SK-N-SH (cell line): Measurements from ENCODE around the gene MPDZ. TPM values are rescaled to one million over a fixed set of nuclear protein-coding genes. Genes with fewer than 3 reads are reported as not detected.

ENCODE experiments used
- CTCF ChIA-PET: fragments of 300-600, 350-600 bp; formaldehyde crosslinking; extraction: SDS; loops from one replicate; lab custom pipeline; 2021; lab: Yijun Ruan, JAX
- POLR2A ChIA-PET: fragments of 350-600 bp; sonication (Branson Sonifier 250); formaldehyde crosslinking; extraction: SDS; loops from one replicate; lab custom pipeline; 2020; ENCODE audit warnings: antibody characterized with exemption, inconsistent platforms; lab: Yijun Ruan, JAX
- DNase-seq: peaks from one replicate; pipeline ENCODE4 v3.0.0; 2012
- H2AFZ ChIP-seq: fragments of 200-600 bp; sonication (generic); 2 replicates; pipeline ENCODE4 v1.8.1; 2016; ENCODE audit warnings: antibody characterized with exemption, mild to moderate bottlenecking, low read depth
- H3F3A ChIP-seq: fragments of 200-600 bp; sonication (generic); replicated peaks from 2 replicates; pipeline ENCODE3; 2016; ENCODE audit warnings: antibody characterized with exemption, mild to moderate bottlenecking; ENCODE audit not compliant: insufficient read depth
- H3K27ac ChIP-seq, 2 experiments: fragments of 200-500 bp in 1 of 2; fragments of 200-600 bp in 1 of 2; sonication (Bioruptor generic) in 1 of 2; sonication (generic), shearing (Covaris generic) in 1 of 2; 2 replicates each; pipeline versions ENCODE4 v1.5.1 to v1.6.1; 2014 to 2016; ENCODE audit warnings: low read depth in 2 of 2, inconsistent platforms in 1 of 2, low read length in 1 of 2, mild to moderate bottlenecking in 1 of 2, mixed read lengths in 1 of 2
- H3K27me3 ChIP-seq: fragments of 200-600 bp; sonication (generic), shearing (Covaris generic); 2 replicates; pipeline ENCODE4 v1.6.1; 2016; ENCODE audit warnings: mixed run types; ENCODE audit not compliant: insufficient read depth
- H3K36me3 ChIP-seq, 2 experiments: fragments of 200-500 bp in 1 of 2; fragments of 200-600 bp in 1 of 2; sonication (Bioruptor generic) in 1 of 2; sonication (generic) in 1 of 2; replicated peaks in 1 of 2; 2 replicates each; pipeline versions ENCODE3 to v1.5.1; 2014 to 2016; ENCODE audit warnings: low read length in 1 of 2, mild to moderate bottlenecking in 1 of 2; ENCODE audit not compliant: insufficient read depth in 2 of 2, control insufficient read depth in 1 of 2
- H3K4me1 ChIP-seq, 2 experiments: fragments of 200-500 bp in 1 of 2; fragments of 200-600 bp in 1 of 2; sonication (Bioruptor generic) in 1 of 2; sonication (generic), shearing (Covaris generic) in 1 of 2; 2 replicates each; pipeline versions ENCODE4 v1.5.1 to v1.6.1; 2014 to 2016; ENCODE audit warnings: low read depth in 1 of 2, low read length in 1 of 2, mixed run types in 1 of 2; ENCODE audit not compliant: insufficient read depth in 2 of 2, control insufficient read depth in 1 of 2
- H3K4me2 ChIP-seq: fragments of 200-600 bp; sonication (generic), shearing (Covaris generic); 2 replicates; pipeline ENCODE4 v1.6.1; 2017; ENCODE audit warnings: mixed run types
- H3K4me3 ChIP-seq, 2 experiments: fragments of 200-500 bp in 1 of 2; fragments of 200-600 bp in 1 of 2; sonication (Bioruptor generic) in 1 of 2; sonication (generic), shearing (Covaris generic) in 1 of 2; 2 replicates each; pipeline versions ENCODE4 v1.5.1 to v1.8.1; 2014 to 2016; ENCODE audit warnings: low read depth in 2 of 2, inconsistent platforms in 1 of 2, low read length in 1 of 2, mild to moderate bottlenecking in 1 of 2, mixed read lengths in 1 of 2, moderate library complexity in 1 of 2
- H3K79me2 ChIP-seq: fragments of 200-600 bp; sonication (generic); 2 replicates; pipeline ENCODE4 v1.8.1; 2017; ENCODE audit warnings: mild to moderate bottlenecking; ENCODE audit not compliant: insufficient read depth
- H3K9ac ChIP-seq: fragments of 200-600 bp; sonication (generic); 2 replicates; pipeline ENCODE4 v1.6.1; 2017; ENCODE audit warnings: mixed run types
- H3K9me2 ChIP-seq: fragments of 200-600 bp; sonication (generic); 2 replicates; pipeline ENCODE4 v1.6.1; 2017; ENCODE audit warnings: mixed run types
- H3K9me3 ChIP-seq: fragments of 200-600 bp; sonication (generic); 2 replicates; pipeline ENCODE4 v1.6.1; 2017; ENCODE audit warnings: mixed run types, mild to moderate bottlenecking, moderate library complexity
- H4K20me1 ChIP-seq: fragments of 200-600 bp; sonication (generic); 2 replicates; pipeline ENCODE4 v1.6.1; 2017; ENCODE audit warnings: mild to moderate bottlenecking, mixed run types; ENCODE audit not compliant: insufficient read depth
- CHD2 ChIP-seq: fragments of 150-350 bp; IDR thresholded peaks from 2 replicates; pipeline ENCODE4 v1.6.1; 2018; ENCODE audit warnings: low read length; ENCODE audit not compliant: partially characterized antibody
- ELF1 ChIP-seq: IDR thresholded peaks from 2 replicates; pipeline ENCODE4 v1.4.0; 2012
- EP300 ChIP-seq, 2 experiments: IDR thresholded peaks; 2 replicates each; pipeline versions ENCODE4 v1.4.0 to v1.6.1; 2012; ENCODE audit warnings: borderline replicate concordance in 1 of 2, low read depth in 1 of 2, low read length in 1 of 2
- FOSL2 ChIP-seq: IDR thresholded peaks from 2 replicates; pipeline ENCODE4 v1.4.0; 2012; ENCODE audit warnings: low read depth, mild to moderate bottlenecking, moderate library complexity, borderline replicate concordance
- GABPA ChIP-seq: IDR thresholded peaks from 2 replicates; pipeline ENCODE4 v1.4.0; 2012; ENCODE audit warnings: low read depth, mild to moderate bottlenecking
- JUND ChIP-seq: IDR thresholded peaks from 2 replicates; pipeline ENCODE4 v1.4.0; 2012
- NFIC ChIP-seq: IDR thresholded peaks from 2 replicates; pipeline ENCODE4 v1.4.0; 2012; ENCODE audit warnings: borderline replicate concordance
- POLR2AphosphoS5 ChIP-seq: IDR thresholded peaks from 2 replicates; pipeline ENCODE4 v1.6.1; 2012; ENCODE audit warnings: low read depth, low read length
- RXRA ChIP-seq: IDR thresholded peaks from 2 replicates; pipeline ENCODE4 v1.4.0; 2012; ENCODE audit warnings: low read depth, mild to moderate bottlenecking, borderline replicate concordance
- SMC3 ChIP-seq: IDR thresholded peaks from 2 replicates; pipeline ENCODE4 v1.6.1; 2012; ENCODE audit warnings: low read depth, low read length, improper control_type of control experiment
- TAF1 ChIP-seq: IDR thresholded peaks from 2 replicates; pipeline ENCODE4 v1.6.1; 2012; ENCODE audit warnings: low read depth, mild to moderate bottlenecking, low read length, moderate library complexity, borderline replicate concordance
- TCF12 ChIP-seq: IDR thresholded peaks from 2 replicates; pipeline ENCODE4 v1.4.0; 2012
- WGBS: methylation state at CpG from one replicate; pipeline ENCODE4 v1.1.6; 2017; ENCODE audit warnings: low lambda C conversion rate; 5-methylcytosine and 5-hydroxymethylcytosine counted together
- polyA plus RNA-seq, 3 experiments: library from polyadenylated mRNA; depleted of rRNA; stranded (reverse); fragments of >200 nt; gene quantifications; 2 replicates each; pipeline ENCODE4 v1.2.3, GENCODE V29; 2012
- TF ChIP-seq, protein P1 (sequence below): IDR thresholded peaks from 2 replicates; pipeline ENCODE4 v1.4.0; 2012; ENCODE audit warnings: low read depth, borderline replicate concordance
- TF ChIP-seq, protein P2 (sequence below): IDR thresholded peaks from 2 replicates; pipeline ENCODE4 v1.4.0; 2012; ENCODE audit warnings: low read depth
- TF ChIP-seq, protein P3 (sequence below): IDR thresholded peaks from 2 replicates; pipeline ENCODE4; 2012
- TF ChIP-seq, protein P4 (sequence below): fragments of 150-350 bp; IDR thresholded peaks from 2 replicates; pipeline ENCODE4 v1.6.1; 2016; ENCODE audit warnings: mild to moderate bottlenecking, low read depth, low read length
- TF ChIP-seq, protein P5 (sequence below): fragments of 200-600 bp; sonication (generic); IDR thresholded peaks from 2 replicates; pipeline ENCODE4 v1.6.1; 2017; ENCODE audit warnings: antibody characterized with exemption, mild to moderate bottlenecking, moderate library complexity
- TF ChIP-seq, protein P6 (sequence below): IDR thresholded peaks from 2 replicates; pipeline ENCODE4 v1.4.0; 2012; ENCODE audit warnings: low read depth, borderline replicate concordance

Gene MPDZ
- polyA plus RNA-seq, 1 of the 3 experiments (the other 2 are of a cell fraction) = 20.5 TPM

DNA sequence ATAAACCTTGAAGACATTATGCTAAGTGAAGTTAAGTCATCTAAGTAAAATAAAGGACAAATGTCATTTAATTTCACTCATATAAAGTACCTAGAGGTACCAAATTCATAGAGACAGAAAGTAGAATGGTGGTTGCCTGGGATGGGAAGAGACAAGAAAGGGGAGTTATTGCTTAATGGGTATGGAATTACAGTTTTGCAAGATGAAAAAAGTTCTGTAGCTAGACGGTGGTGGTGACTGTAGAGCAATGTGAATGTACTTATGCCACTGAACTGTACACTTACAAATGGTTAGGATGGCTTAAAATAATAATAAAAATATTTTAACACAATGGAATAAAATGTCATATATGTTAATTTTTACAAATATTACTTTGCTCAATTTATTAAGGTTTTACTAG, 128.0 kb downstream of the MPDZ start:
- H3F3A ChIP-seq = no peaks in the 10 kb centered on the region
- no peaks in the 10 kb centered on the region for H3K79me2 ChIP-seq
- H3K9me2 ChIP-seq = no peaks in the 10 kb centered on the region
- WGBS = 97% methylated on average over 1 of the region's 1 CpG
- DNase-seq = no peak
- H4K20me1 ChIP-seq = no peaks in the 10 kb centered on the region
- POLR2A ChIA-PET = no interaction called here
- no peak overlapping the region for H3K27ac ChIP-seq
- H3K4me2 ChIP-seq = no peak overlapping the region
- TF ChIP-seq SMC3 = no peak
- no peak for TF ChIP-seq EP300 (IDR thresholded peaks at IDR 0.05; ENCODE audit: borderline replicate concordance in 1 of 2, low read depth in 1 of 2, low read length in 1 of 2)
- TF ChIP-seq, protein P1, sequence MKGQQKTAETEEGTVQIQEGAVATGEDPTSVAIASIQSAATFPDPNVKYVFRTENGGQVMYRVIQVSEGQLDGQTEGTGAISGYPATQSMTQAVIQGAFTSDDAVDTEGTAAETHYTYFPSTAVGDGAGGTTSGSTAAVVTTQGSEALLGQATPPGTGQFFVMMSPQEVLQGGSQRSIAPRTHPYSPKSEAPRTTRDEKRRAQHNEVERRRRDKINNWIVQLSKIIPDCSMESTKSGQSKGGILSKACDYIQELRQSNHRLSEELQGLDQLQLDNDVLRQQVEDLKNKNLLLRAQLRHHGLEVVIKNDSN = no peak
- TF ChIP-seq TCF12 = no peak
- TF ChIP-seq NFIC = no peak
- TF ChIP-seq, protein P2, sequence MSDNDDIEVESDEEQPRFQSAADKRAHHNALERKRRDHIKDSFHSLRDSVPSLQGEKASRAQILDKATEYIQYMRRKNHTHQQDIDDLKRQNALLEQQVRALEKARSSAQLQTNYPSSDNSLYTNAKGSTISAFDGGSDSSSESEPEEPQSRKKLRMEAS = no peak
- no peak for TF ChIP-seq JUND
- no peak for TF ChIP-seq POLR2AphosphoS5
- no peak for TF ChIP-seq CHD2
- TF ChIP-seq, protein P3, sequence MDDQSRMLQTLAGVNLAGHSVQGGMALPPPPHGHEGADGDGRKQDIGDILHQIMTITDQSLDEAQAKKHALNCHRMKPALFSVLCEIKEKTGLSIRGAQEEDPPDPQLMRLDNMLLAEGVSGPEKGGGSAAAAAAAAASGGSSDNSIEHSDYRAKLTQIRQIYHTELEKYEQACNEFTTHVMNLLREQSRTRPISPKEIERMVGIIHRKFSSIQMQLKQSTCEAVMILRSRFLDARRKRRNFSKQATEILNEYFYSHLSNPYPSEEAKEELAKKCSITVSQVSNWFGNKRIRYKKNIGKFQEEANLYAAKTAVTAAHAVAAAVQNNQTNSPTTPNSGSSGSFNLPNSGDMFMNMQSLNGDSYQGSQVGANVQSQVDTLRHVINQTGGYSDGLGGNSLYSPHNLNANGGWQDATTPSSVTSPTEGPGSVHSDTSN = no peak
- TF ChIP-seq GABPA = no peak
- TF ChIP-seq, protein P4, sequence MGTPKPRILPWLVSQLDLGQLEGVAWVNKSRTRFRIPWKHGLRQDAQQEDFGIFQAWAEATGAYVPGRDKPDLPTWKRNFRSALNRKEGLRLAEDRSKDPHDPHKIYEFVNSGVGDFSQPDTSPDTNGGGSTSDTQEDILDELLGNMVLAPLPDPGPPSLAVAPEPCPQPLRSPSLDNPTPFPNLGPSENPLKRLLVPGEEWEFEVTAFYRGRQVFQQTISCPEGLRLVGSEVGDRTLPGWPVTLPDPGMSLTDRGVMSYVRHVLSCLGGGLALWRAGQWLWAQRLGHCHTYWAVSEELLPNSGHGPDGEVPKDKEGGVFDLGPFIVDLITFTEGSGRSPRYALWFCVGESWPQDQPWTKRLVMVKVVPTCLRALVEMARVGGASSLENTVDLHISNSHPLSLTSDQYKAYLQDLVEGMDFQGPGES = no peak
- TF ChIP-seq, protein P5, sequence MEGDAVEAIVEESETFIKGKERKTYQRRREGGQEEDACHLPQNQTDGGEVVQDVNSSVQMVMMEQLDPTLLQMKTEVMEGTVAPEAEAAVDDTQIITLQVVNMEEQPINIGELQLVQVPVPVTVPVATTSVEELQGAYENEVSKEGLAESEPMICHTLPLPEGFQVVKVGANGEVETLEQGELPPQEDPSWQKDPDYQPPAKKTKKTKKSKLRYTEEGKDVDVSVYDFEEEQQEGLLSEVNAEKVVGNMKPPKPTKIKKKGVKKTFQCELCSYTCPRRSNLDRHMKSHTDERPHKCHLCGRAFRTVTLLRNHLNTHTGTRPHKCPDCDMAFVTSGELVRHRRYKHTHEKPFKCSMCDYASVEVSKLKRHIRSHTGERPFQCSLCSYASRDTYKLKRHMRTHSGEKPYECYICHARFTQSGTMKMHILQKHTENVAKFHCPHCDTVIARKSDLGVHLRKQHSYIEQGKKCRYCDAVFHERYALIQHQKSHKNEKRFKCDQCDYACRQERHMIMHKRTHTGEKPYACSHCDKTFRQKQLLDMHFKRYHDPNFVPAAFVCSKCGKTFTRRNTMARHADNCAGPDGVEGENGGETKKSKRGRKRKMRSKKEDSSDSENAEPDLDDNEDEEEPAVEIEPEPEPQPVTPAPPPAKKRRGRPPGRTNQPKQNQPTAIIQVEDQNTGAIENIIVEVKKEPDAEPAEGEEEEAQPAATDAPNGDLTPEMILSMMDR = no peak
- TF ChIP-seq ELF1 = no peak
- TF ChIP-seq, protein P6, sequence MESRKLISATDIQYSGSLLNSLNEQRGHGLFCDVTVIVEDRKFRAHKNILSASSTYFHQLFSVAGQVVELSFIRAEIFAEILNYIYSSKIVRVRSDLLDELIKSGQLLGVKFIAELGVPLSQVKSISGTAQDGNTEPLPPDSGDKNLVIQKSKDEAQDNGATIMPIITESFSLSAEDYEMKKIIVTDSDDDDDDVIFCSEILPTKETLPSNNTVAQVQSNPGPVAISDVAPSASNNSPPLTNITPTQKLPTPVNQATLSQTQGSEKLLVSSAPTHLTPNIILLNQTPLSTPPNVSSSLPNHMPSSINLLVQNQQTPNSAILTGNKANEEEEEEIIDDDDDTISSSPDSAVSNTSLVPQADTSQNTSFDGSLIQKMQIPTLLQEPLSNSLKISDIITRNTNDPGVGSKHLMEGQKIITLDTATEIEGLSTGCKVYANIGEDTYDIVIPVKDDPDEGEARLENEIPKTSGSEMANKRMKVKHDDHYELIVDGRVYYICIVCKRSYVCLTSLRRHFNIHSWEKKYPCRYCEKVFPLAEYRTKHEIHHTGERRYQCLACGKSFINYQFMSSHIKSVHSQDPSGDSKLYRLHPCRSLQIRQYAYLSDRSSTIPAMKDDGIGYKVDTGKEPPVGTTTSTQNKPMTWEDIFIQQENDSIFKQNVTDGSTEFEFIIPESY = no peak
- TF ChIP-seq RXRA = no peak
- no peak for TF ChIP-seq FOSL2
- no peak for TF ChIP-seq TAF1
- TF ChIP-seq, all 33 proteins: peak for 0
- CTCF ChIA-PET = no interaction called here
- no peak overlapping the region for H2AFZ ChIP-seq
- peaks cover 23 to 69% of the 10 kb centered on the region in 2 experiments for H3K36me3 ChIP-seq
- no peaks in the 10 kb centered on the region for H3K4me1 ChIP-seq
- no peak overlapping the region for H3K9ac ChIP-seq
- no peaks in the 10 kb centered on the region for H3K27me3 ChIP-seq
- H3K9me3 ChIP-seq = no peaks in the 10 kb centered on the region
- H3K4me3 ChIP-seq = no peak overlapping the region
